Heart right ventricle (tissue), 16 donors: ENCODE data around the gene API5. TPM values are rescaled to one million over a fixed set of nuclear protein-coding genes. Genes with fewer than 3 reads are reported as not detected.

Experiments used
- ATAC-seq, 8 donors: fragments of 200-7000 bp; cut with Tn5 transposase; one replicate each; pipeline ENCODE4 v1.9.1; 2020; ENCODE audit warnings: mild to moderate bottlenecking in 8 of 8, moderate library complexity in 8 of 8, moderate number of reproducible peaks in 1 of 8
- DNase-seq, 2 donors: peaks; one replicate each; pipeline ENCODE4 v3.0.0-alpha.2; 2020
- H3K27ac ChIP-seq, 10 donors: fragments of 200-600 bp; sonication (generic) in 2 of 10; one replicate each; pipeline versions ENCODE4 v1.5.0 to v1.8.0; 2020 to 2022; ENCODE audit warnings: mild to moderate bottlenecking in 3 of 10
- H3K27me3 ChIP-seq, 7 donors: fragments of 200-600 bp; one replicate each; pipeline ENCODE4 v1.8.0; 2021 to 2022; ENCODE audit warnings: mild to moderate bottlenecking in 2 of 7
- H3K36me3 ChIP-seq, 9 donors: fragments of 200-600 bp; sonication (generic) in 1 of 9; one replicate each; pipeline versions ENCODE4 v1.5.0 to v1.8.0; 2020 to 2022; ENCODE audit warnings: mild to moderate bottlenecking in 2 of 9
- H3K4me1 ChIP-seq, 9 donors: fragments of 200-600 bp; sonication (generic) in 1 of 9; one replicate each; pipeline versions ENCODE4 v1.5.0 to v1.8.0; 2020 to 2022; ENCODE audit warnings: mild to moderate bottlenecking in 4 of 9
- H3K4me3 ChIP-seq, 10 donors: fragments of 200-600 bp; sonication (generic) in 2 of 10; one replicate each; pipeline versions ENCODE4 v1.5.0 to v1.8.0; 2020 to 2022; ENCODE audit warnings: mild to moderate bottlenecking in 7 of 10, moderate library complexity in 2 of 10
- H3K9me3 ChIP-seq, 11 donors: fragments of 200-600 bp in 10 of 11; sonication (generic) in 2 of 11; one replicate each; pipeline versions ENCODE4 v1.5.0 to v1.8.0; 2013 to 2022; ENCODE audit warnings: mild to moderate bottlenecking in 2 of 11, control low read depth in 1 of 11, moderate library complexity in 1 of 11
- CTCF ChIP-seq, 9 donors: fragments of 200-600 bp; sonication (generic) in 2 of 9; IDR thresholded peaks; one replicate each; pipeline versions ENCODE4 v1.5.0 to v1.8.0; 2021 to 2022; ENCODE audit warnings: antibody characterized with exemption in 9 of 9, mild to moderate bottlenecking in 5 of 9, moderate library complexity in 1 of 9
- WGBS, 2 donors: extraction: QIAGEN DNeasy Blood & Tissue Kit; methylation state at CpG; one replicate each; pipeline ENCODE4 v1.1.7; 2013; ENCODE audit warnings: inconsistent platforms in 1 of 2; 5-methylcytosine and 5-hydroxymethylcytosine counted together
- intact Hi-C, 10 donors: fragments of 100-400 bp; cut with DNase I; formaldehyde crosslinking; loops; one replicate each; pipeline versions ENCODE4 v1.11.1 to v1.14.2; 2022
- polyA plus RNA-seq, 2 donors: library from polyadenylated mRNA; stranded (reverse); fragments of 200-250 nt; gene quantifications; one replicate each; pipeline ENCODE4 v1.2.3, GENCODE V29; 2013
- total RNA-seq, 10 donors: library from RNA; stranded (reverse); fragmentation: NEBNext Ultra II Directional in 3 of 10; extraction: Animal tissue kit (Norgen Biotek cat#: 25700) in 3 of 10; gene quantifications; one replicate each; pipeline versions ENCODE4 v1.2.1 to v1.2.4, GENCODE V29; 2021 to 2023
- donor health status: Arrhythmogenic right ventricular cardiomyopathy.
- donor health status: ischemic (EF 13 %, LVEDD 7.1; RV severe dilation, severe dysfunction).
- donor health status: healthy with polysubstance abuse.
- donor health status: DM: no; HTN: yes; CAD: no.
- donor health status: DM: no; HTN: no; CAD: no.
- donor health status: ischemic (EF 25% LVEDD 6.9; RV normal size, moderate dysfunction).
- donor health status: ischemic (EF 25% LVEDD 5.7; RV mildly dilated, moderate dysfunction).
- donor health status: healthy.
- donor health status: DM: yes; HTN: yes; CAD: no.
- donor health status: Ischemic cardiomyopathy.
- donor health status: ischemic (EF 35%, LVEDD 5.7; RV mildly dilated, moderate dysfunction).
- donor health status: nonischemic (EF 11% LVEDD 7.7; RV severe dilation, severe dysfunction).
- donor health status: DM: yes; HTN: yes; CAD: no.
- donor health status: PGD.
- donor health status: ischemic (EF 29% LVEDD 5.4; RV normal size, mild dysfunction).
- donor health status: nonischemic (EF 23%, LVEDD 6.1; RV moderate dilation, normal function).

Gene API5
- total and polyA plus RNA-seq, 12 donors = 15.7 to 52.8 (median 40.4) TPM

- 0% methylated on average over 58 of the region's 58 CpGs for WGBS, 2 donors
- DNase-seq (peak; percentile 95 to 96), ATAC-seq (peak; percentile 99 to 100 (median 99))
- intact Hi-C loops = no loop called here
- no peaks in the 10 kb centered on the region for H3K9me3 ChIP-seq
- peak within 1 kb of the TSS; percentile 46 to 99 (median 93) for H3K4me3 ChIP-seq
- H3K36me3 ChIP-seq = peaks cover 0 to 10% (median 0%) of the 10 kb centered on the region in 9 donors
- no peaks in the 10 kb centered on the region for H3K27me3 ChIP-seq
- TF ChIP-seq CTCF (IDR thresholded peaks at IDR 0.05) = no peak
- peaks cover 6 to 34% (median 26%) of the 10 kb centered on the region in 9 donors for H3K4me1 ChIP-seq
- H3K27ac ChIP-seq = peak within 1 kb of the TSS; percentile 58 to 97 (median 91)
Measured at GRCh38 chr11:43358801-43359421, 47.1 kb downstream of the API5 start, which contains the start of gene TTC17. TTC17 (plus strand) TSS chr11:43358920; CDS start chr11:43358955, 35 bp downstream.

- ATAC-seq (peak; percentile 5 to 60 (median 42)), DNase-seq (no peak)
- TF ChIP-seq CTCF (IDR thresholded peaks at IDR 0.05) = no peak
- H3K9me3 ChIP-seq = no peaks in the 10 kb centered on the region
- intact Hi-C loops = no loop called here
- H3K27me3 ChIP-seq = no peaks in the 10 kb centered on the region
- peak overlapping the region in 9 of 10 donors; percentile 58 to 97 (median 91) for H3K27ac ChIP-seq
- 0 to 1% methylated on average over 14 of the region's 14 CpGs for WGBS, 2 donors
- peak overlapping the region; percentile 46 to 99 (median 93) for H3K4me3 ChIP-seq
- peaks cover 6 to 34% (median 26%) of the 10 kb centered on the region in 9 donors for H3K4me1 ChIP-seq
- peaks cover 0 to 10% (median 0%) of the 10 kb centered on the region in 9 donors for H3K36me3 ChIP-seq
Measured at GRCh38 chr11:43359422-43359818, 47.6 kb downstream of the API5 start.

GRCh38 chr11:43360361-43361032 is 48.7 kb downstream of the API5 start:
- no peaks in the 10 kb centered on the region for H3K27me3 ChIP-seq
- no peak for ATAC-seq
- DNase-seq = no peak
- H3K4me3 ChIP-seq = peak overlapping the region in 7 of 10 donors; percentile 73 to 96 (median 94)
- 12 to 18% methylated on average over 1 of the region's 1 CpG for WGBS, 2 donors
- intact Hi-C loops = no loop called here
- no peaks in the 10 kb centered on the region for H3K9me3 ChIP-seq
- TF ChIP-seq CTCF (IDR thresholded peaks at IDR 0.05) = no peak
- peak overlapping the region in 2 of 10 donors; percentile 93 to 96 for H3K27ac ChIP-seq
- peaks cover 6 to 34% (median 26%) of the 10 kb centered on the region in 9 donors for H3K4me1 ChIP-seq
- peaks cover 0 to 18% (median 0%) of the 10 kb centered on the region in 9 donors for H3K36me3 ChIP-seq

- ATAC-seq (no peak), DNase-seq (no peak)
- no peaks in the 10 kb centered on the region for H3K27me3 ChIP-seq
- H3K9me3 ChIP-seq = no peaks in the 10 kb centered on the region
- no peak overlapping the region for H3K27ac ChIP-seq
- TF ChIP-seq CTCF (IDR thresholded peaks at IDR 0.05) = no peak
- peaks cover 0 to 25% (median 15%) of the 10 kb centered on the region in 9 donors for H3K4me1 ChIP-seq
- H3K4me3 ChIP-seq = no peak overlapping the region
- intact Hi-C loops = no loop called here
- WGBS, 2 donors = 91% methylated on average over 5 of the region's 5 CpGs
- peaks cover 0 to 45% (median 0%) of the 10 kb centered on the region in 9 donors for H3K36me3 ChIP-seq
Measured at GRCh38 chr11:43366677-43367076, 54.9 kb downstream of the API5 start.
